Measurements from ENCODE around the gene ADRM1. TPM values are rescaled to one million over a fixed set of nuclear protein-coding genes. Genes with fewer than 3 reads are reported as not detected.
A peak's percentile ranks its signal among the peaks of the same experiment; 100 is the strongest.

The ADRM1 gene
- total and polyA plus RNA-seq, 10 donors = 60.5 to 112 (median 79.2) TPM

- Histone ChIP-seq H3K36me3 (peaks cover 9 to 94% (median 50%) of the 10 kb centered on the region in 6 donors), H3K27ac (no peak overlapping the region), H3K4me1 (peaks cover 0 to 34% (median 16%) of the 10 kb centered on the region in 6 donors), H3K27me3 (replicated peaks in 1 of 7) (no peaks in the 10 kb centered on the region), H3K4me3 (no peak overlapping the region), H3K9me3 (no peaks in the 10 kb centered on the region)
- intact Hi-C loops (cut with DNase I; ENCODE audit: low total_unique reads) = no loop called here
- TF ChIP-seq POLR2AphosphoS5 (IDR thresholded peaks at IDR 0.05) = peak in 1 of 3 donors; percentile 47
- no peak for TF ChIP-seq POLR2A (IDR thresholded peaks at IDR 0.05)
- 89 to 100% (median 94%) methylated on average over 4 to 10 of the region's 10 CpGs for WGBS, 5 donors
- no peak for DNase-seq
Measured at GRCh38 chr20:62272200-62272599, 30.6 kb upstream of the ADRM1 start.

- Histone ChIP-seq H3K27me3 (replicated peaks in 1 of 7) (no peaks in the 10 kb centered on the region), H3K9me3 (no peaks in the 10 kb centered on the region), H3K4me3 (no peak overlapping the region), H3K4me1 (peaks cover 0 to 34% (median 16%) of the 10 kb centered on the region in 6 donors), H3K36me3 (peaks cover 9 to 90% (median 54%) of the 10 kb centered on the region in 6 donors), H3K27ac (no peak overlapping the region)
- intact Hi-C loops (cut with DNase I; ENCODE audit: low total_unique reads) = no loop called here
- TF ChIP-seq POLR2A (IDR thresholded peaks at IDR 0.05) = no peak
- no peak for TF ChIP-seq POLR2AphosphoS5 (IDR thresholded peaks at IDR 0.05)
- no peak for TF ChIP-seq CTCF (IDR thresholded peaks at IDR 0.05 in 8 of 11, conservative IDR thresholded peaks at IDR 0.05 in 3 of 11)
- WGBS, 5 donors = 95 to 97% (median 95%) methylated on average over 18 of the region's 18 CpGs
- no peak for DNase-seq
Measured at GRCh38 chr20:62273416-62273815, 29.4 kb upstream of the ADRM1 start.

- intact Hi-C loops (cut with DNase I; ENCODE audit: low total_unique reads) = no loop called here
- 82 to 86% (median 84%) methylated on average over 12 to 13 of the region's 13 CpGs for WGBS, 5 donors
- Histone ChIP-seq H3K9me3 (no peaks in the 10 kb centered on the region), H3K27me3 (replicated peaks in 1 of 7) (no peaks in the 10 kb centered on the region), H3K4me1 (peaks cover 0 to 29% (median 13%) of the 10 kb centered on the region in 6 donors), H3K4me3 (no peak overlapping the region), H3K36me3 (peaks cover 9 to 90% (median 56%) of the 10 kb centered on the region in 6 donors), H3K27ac (no peak overlapping the region)
- DNase-seq = no peak
- TF ChIP-seq POLR2AphosphoS5 (IDR thresholded peaks at IDR 0.05) (no peak), POLR2A (IDR thresholded peaks at IDR 0.05) (no peak), CTCF (IDR thresholded peaks at IDR 0.05 in 8 of 11, conservative IDR thresholded peaks at IDR 0.05 in 3 of 11) (no peak)
Measured at GRCh38 chr20:62274332-62274950, 28.4 kb upstream of the ADRM1 start.

GRCh38 chr20:62275219-62275618, 27.6 kb upstream of the ADRM1 start:
- H3K27me3 ChIP-seq (replicated peaks in 1 of 7) = no peaks in the 10 kb centered on the region
- TF ChIP-seq POLR2AphosphoS5 (IDR thresholded peaks at IDR 0.05) (no peak), CTCF (IDR thresholded peaks at IDR 0.05 in 8 of 11, conservative IDR thresholded peaks at IDR 0.05 in 3 of 11) (no peak), POLR2A (IDR thresholded peaks at IDR 0.05) (no peak)
- no peak overlapping the region for H3K4me3 ChIP-seq
- peaks cover 0 to 24% (median 11%) of the 10 kb centered on the region in 6 donors for H3K4me1 ChIP-seq
- peaks cover 9 to 90% (median 59%) of the 10 kb centered on the region in 6 donors for H3K36me3 ChIP-seq
- no peaks in the 10 kb centered on the region for H3K9me3 ChIP-seq
- 70 to 84% (median 73%) methylated on average over 10 of the region's 10 CpGs for WGBS, 5 donors
- intact Hi-C loops (cut with DNase I; ENCODE audit: low total_unique reads) = no loop called here
- DNase-seq = no peak
- H3K27ac ChIP-seq = no peak overlapping the region

Measured in spleen (tissue), 11 donors.